K562 (cell line): ENCODE data around the gene KANK4. TPM values are rescaled to one million over a fixed set of nuclear protein-coding genes. Genes with fewer than 3 reads are reported as not detected.

Experiments used
- ATAC-seq: fragments of 200-7000 bp; cut with Tn5 transposase; 3 replicates; pipeline ENCODE4 v1.9.1; 2020; ENCODE audit warnings: moderate library complexity
- BruUV-seq: library from RNA; stranded (reverse); fragments of 400-500 nt; replicated peaks from 2 replicates; lab custom pipeline; 2021; lab: Mats Ljungman, UMichigan
- CTCF ChIA-PET: fragments of 300-600 bp; formaldehyde crosslinking; extraction: SDS; loops from one replicate; lab custom pipeline; 2021; ENCODE audit warnings: low intra/inter-chr PET ratio; lab: Yijun Ruan, JAX
- POLR2A ChIA-PET: fragments of 300-600, 350-650 bp; sonication (Branson Sonifier 250); formaldehyde crosslinking; extraction: SDS; loops from one replicate; lab custom pipeline; 2021; ENCODE audit warnings: antibody characterized with exemption, inconsistent platforms; lab: Yijun Ruan, JAX
- DNase-seq, 4 experiments: peaks; one replicate each; pipeline versions ENCODE4 v3.0.0 to v3.0.0-alpha.2; 2011 to 2018; ENCODE audit warnings: low spot score in 3 of 4, mixed read lengths in 3 of 4; ENCODE audit errors: extremely low read depth in 1 of 4
- FAIRE-seq: peaks from 2 replicates; lab custom pipeline; 2011; peaks lifted over from hg19 to GRCh38; lab: Jason Lieb, UNC
- H2AFZ ChIP-seq: 2 replicates; pipeline ENCODE4 v1.6.0; 2011; ENCODE audit warnings: low read depth, low read length, control low read depth, inconsistent platforms
- H3K27ac ChIP-seq: fragments of 200-600 bp; 3 replicates; pipeline ENCODE4 v1.8.0; 2011; ENCODE audit warnings: low read depth, mild to moderate bottlenecking, control low read depth, inconsistent platforms, low read length, moderate library complexity, mixed read lengths; ENCODE audit errors: extremely low read depth
- H3K27me3 ChIP-seq, 2 experiments: fragments of 300-600 bp in 1 of 2; 2 replicates in 1 of 2; 3 replicates in 1 of 2; pipeline versions ENCODE4 v1.6.0 to v1.8.0; 2011; ENCODE audit warnings: inconsistent platforms in 2 of 2, low read length in 2 of 2, mild to moderate bottlenecking in 1 of 2, mixed read lengths in 1 of 2, moderate library complexity in 1 of 2; ENCODE audit not compliant: control insufficient read depth in 2 of 2, insufficient read depth in 2 of 2
- H3K36me3 ChIP-seq: fragments of 300-600 bp; 3 replicates; pipeline ENCODE4 v1.8.0; 2011; ENCODE audit warnings: mild to moderate bottlenecking, low read length, inconsistent platforms; ENCODE audit not compliant: control insufficient read depth, insufficient read depth
- H3K4me1 ChIP-seq, 2 experiments: fragments of 200-600 bp in 1 of 2; replicated peaks in 1 of 2; 2 replicates in 1 of 2; 3 replicates in 1 of 2; pipeline versions ENCODE4 v1.5.1 to v1.8.0; 2011; ENCODE audit warnings: inconsistent platforms in 2 of 2, low read length in 2 of 2, mild to moderate bottlenecking in 1 of 2, mixed read lengths in 1 of 2, moderate library complexity in 1 of 2; ENCODE audit not compliant: control insufficient read depth in 2 of 2, insufficient read depth in 2 of 2
- H3K4me2 ChIP-seq: 2 replicates; pipeline ENCODE4 v1.6.1; 2011; ENCODE audit warnings: low read length, control low read depth, inconsistent platforms, mixed read lengths; ENCODE audit not compliant: insufficient read depth
- H3K4me3 ChIP-seq: fragments of 200-600 bp; sonication (generic), shearing (Covaris generic); 2 replicates; pipeline ENCODE4 v1.5.1; 2016; ENCODE audit warnings: control low read depth, inconsistent platforms
- H3K79me2 ChIP-seq: fragments of 200-600 bp; 3 replicates; pipeline ENCODE4 v1.8.0; 2011; ENCODE audit warnings: low read length, inconsistent platforms; ENCODE audit not compliant: control insufficient read depth, insufficient read depth
- H3K9ac ChIP-seq, 2 experiments: 2 replicates each; pipeline versions ENCODE4 v1.6.0 to v1.6.1; 2011; ENCODE audit warnings: low read depth in 2 of 2, low read length in 2 of 2, control low read depth in 1 of 2, inconsistent platforms in 1 of 2, mild to moderate bottlenecking in 1 of 2, mixed read lengths in 1 of 2; ENCODE audit not compliant: insufficient read depth in 1 of 2
- H3K9me1 ChIP-seq: one replicate; pipeline ENCODE4 v1.6.0; 2011; ENCODE audit warnings: inconsistent platforms, mild to moderate bottlenecking, low read length, moderate library complexity; ENCODE audit not compliant: control insufficient read depth, insufficient read depth
- H3K9me3 ChIP-seq: replicated peaks from 2 replicates; pipeline ENCODE4 v1.5.1; 2011; ENCODE audit warnings: low read depth, low read length, inconsistent platforms; ENCODE audit not compliant: control insufficient read depth, insufficient read depth
- H4K20me1 ChIP-seq: replicated peaks from 2 replicates; pipeline ENCODE4 v1.6.1; 2011; ENCODE audit warnings: low read length, inconsistent platforms, mixed read lengths; ENCODE audit not compliant: control insufficient read depth, insufficient read depth
- C11orf30 ChIP-seq: fragments of 450-650 bp; IDR thresholded peaks from 2 replicates; pipeline ENCODE4 v1.6.1; 2016; ENCODE audit warnings: low read depth, mild to moderate bottlenecking
- CEBPZ ChIP-seq: fragments of 150-350 bp; IDR thresholded peaks from 2 replicates; pipeline ENCODE4 v1.6.1; 2014; ENCODE audit warnings: low read depth, mild to moderate bottlenecking, low read length, borderline replicate concordance
- CREB5 ChIP-seq: fragments of 250-450 bp; sonication (Bioruptor Pico); IDR thresholded peaks from 2 replicates; pipeline ENCODE4 v1.5.0; 2020; ENCODE audit warnings: mild to moderate bottlenecking
- DDX20 ChIP-seq: fragments of 450-650 bp; IDR thresholded peaks from 2 replicates; pipeline ENCODE4 v1.6.1; 2016; ENCODE audit warnings: missing genetic modification characterization, low read depth, mild to moderate bottlenecking, missing compliant biosample characterization, moderate library complexity
- EGR1 ChIP-seq: fragments of 450-650 bp; conservative IDR thresholded peaks from 2 replicates; pipeline ENCODE4 v1.6.1; 2017; ENCODE audit warnings: mild to moderate bottlenecking
- ELK3 ChIP-seq: fragments of 450-650 bp; formaldehyde crosslinking; IDR thresholded peaks from 2 replicates; pipeline ENCODE4 v1.4.0; 2020; ENCODE audit warnings: mild to moderate bottlenecking
- ETV5 ChIP-seq: sonication (generic); formaldehyde crosslinking; IDR thresholded peaks from 2 replicates; pipeline ENCODE4 v1.4.0; 2020; ENCODE audit warnings: low read depth, mild to moderate bottlenecking, missing genetic modification reagents
- KLF10 ChIP-seq: fragments of 250-450 bp; sonication (Bioruptor Pico); IDR thresholded peaks from 2 replicates; pipeline ENCODE4 v1.6.1; 2021; ENCODE audit warnings: matching md5 sums
- PTRF ChIP-seq: fragments of 450-650 bp; IDR thresholded peaks from 2 replicates; pipeline ENCODE4 v1.6.1; 2016; ENCODE audit warnings: mild to moderate bottlenecking, missing genetic modification characterization, missing compliant biosample characterization
- ZEB2 ChIP-seq: fragments of 450-650 bp; IDR thresholded peaks from 2 replicates; pipeline ENCODE4 v1.6.1; 2016
- ZNF146 ChIP-seq: IDR thresholded peaks from one replicate; pipeline ENCODE4 v1.6.1; 2018; ENCODE audit warnings: missing compliant biosample characterization; ENCODE audit not compliant: unreplicated experiment
- ZNF507 ChIP-seq: conservative IDR thresholded peaks from 2 replicates; pipeline ENCODE4 v1.6.1; 2017; ENCODE audit warnings: missing genetic modification characterization, missing compliant biosample characterization
- WGBS: fragments of 100-300 bp; shearing (Covaris generic); methylation state at CpG from one replicate; pipeline ENCODE4 v1.1.6; 2016; ENCODE audit warnings: low coverage, mixed read lengths; ENCODE audit not compliant: insufficient coverage; ENCODE audit errors: missing lambda C conversion rate; 5-methylcytosine and 5-hydroxymethylcytosine counted together
- in situ Hi-C: fragments of 300-500 bp; cut with MboI; formaldehyde crosslinking; loops from 4 replicates; pipeline ENCODE4 v1.15.0; 2018; ENCODE audit warnings: inconsistent platforms, mixed read lengths
- intact Hi-C: fragments of 100-400 bp; cut with micrococcal nuclease; formaldehyde crosslinking; loops from 2 replicates; pipeline ENCODE4 v1.14.2; 2022
- polyA plus RNA-seq, 8 experiments: library from polyadenylated mRNA; depleted of rRNA in 4 of 8; stranded (reverse) in 5 of 8; unstranded in 3 of 8; fragments of >200 nt; fragmentation: Nextera tagmentation in 2 of 8; fragmentation: Illumina TruSeq in 1 of 8; extraction: Ambion mirVana in 2 of 8; extraction: Trizol in 1 of 8; gene quantifications; 2 replicates each; pipeline versions ENCODE4 v1.2.1 to v1.2.3, GENCODE V29; 2011 to 2014; ENCODE audit warnings: inconsistent platforms in 1 of 8, missing spikeins in 1 of 8
- total RNA-seq, 7 experiments: library from RNA; depleted of rRNA in 6 of 7; stranded (reverse); fragments of >200 nt in 6 of 7; fragmentation: Illumina TruSeq in 2 of 7; extraction: Trizol in 2 of 7; gene quantifications; 2 replicates each; pipeline versions ENCODE4 v1.2.1 to v1.2.3, GENCODE V29; 2011 to 2021; ENCODE audit warnings: low replicate concordance in 1 of 7
- TF ChIP-seq, protein P1 (sequence below): fragments of 250-450 bp; sonication (Bioruptor Pico); IDR thresholded peaks from 2 replicates; pipeline ENCODE4 v1.5.0; 2021

The KANK4 gene
- total and polyA plus RNA-seq, 9 of the 15 experiments (the other 6 are each of a cell fraction or from before 2014, with no cell fraction given): not detected

DNA sequence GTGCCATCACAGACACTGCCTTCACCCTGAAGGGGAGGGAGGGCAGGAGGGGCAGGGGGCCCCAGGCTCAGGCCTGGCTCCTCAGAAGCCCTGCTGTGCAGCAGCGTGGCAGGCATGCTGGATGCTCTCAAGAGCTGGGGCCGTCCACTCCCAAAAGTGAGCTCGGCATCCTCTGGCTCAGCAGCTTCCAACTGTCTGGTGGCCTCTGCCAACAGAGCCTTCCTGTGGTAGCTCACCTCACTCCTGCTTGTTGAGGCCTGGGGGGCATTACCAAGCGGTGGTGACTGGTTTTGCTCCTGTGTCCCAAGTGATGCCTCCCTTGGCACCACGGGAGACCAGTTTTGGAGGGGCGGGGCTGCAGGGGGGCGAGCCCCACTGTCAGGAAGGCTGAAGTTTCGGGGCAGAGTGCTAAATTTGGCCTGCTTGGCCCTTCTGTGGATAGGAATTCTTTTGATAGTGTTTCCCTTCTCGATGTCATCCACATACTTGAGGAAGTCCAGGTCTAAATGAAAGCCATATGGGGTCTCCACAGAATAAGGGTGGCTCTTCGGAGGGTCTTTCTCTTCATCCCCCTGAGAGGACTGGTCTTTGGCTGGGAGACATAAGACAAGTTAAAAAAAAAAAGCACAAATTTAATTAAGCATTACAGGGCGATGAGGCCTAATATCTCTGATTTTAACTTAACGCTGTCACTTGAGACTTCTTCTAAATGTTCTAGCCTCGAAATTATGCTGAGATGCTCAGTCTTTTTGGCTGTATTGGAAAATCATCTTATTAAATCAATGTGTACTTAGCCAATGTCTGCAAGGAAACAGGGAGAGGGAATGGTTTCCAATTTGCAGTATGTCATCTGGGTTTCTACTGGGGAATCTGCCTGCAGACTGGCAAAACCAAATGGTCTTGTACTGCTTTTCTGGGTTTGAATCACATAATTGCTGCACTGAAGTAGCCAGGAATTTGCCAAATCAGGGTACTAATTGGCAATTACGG lies 44.4 kb downstream of the KANK4 start:
- CTCF ChIA-PET: no interaction called here
- no peak for TF ChIP-seq ZEB2
- no peak for TF ChIP-seq KLF10 (CRISPR knock-in tag)
- no peak for TF ChIP-seq PTRF (tag)
- no peak for TF ChIP-seq CEBPZ
- TF ChIP-seq C11orf30: no peak
- no peak for TF ChIP-seq ZNF507
- no peak for TF ChIP-seq EGR1
- no peak for TF ChIP-seq ELK3 (CRISPR knock-in tag)
- TF ChIP-seq, protein P1, sequence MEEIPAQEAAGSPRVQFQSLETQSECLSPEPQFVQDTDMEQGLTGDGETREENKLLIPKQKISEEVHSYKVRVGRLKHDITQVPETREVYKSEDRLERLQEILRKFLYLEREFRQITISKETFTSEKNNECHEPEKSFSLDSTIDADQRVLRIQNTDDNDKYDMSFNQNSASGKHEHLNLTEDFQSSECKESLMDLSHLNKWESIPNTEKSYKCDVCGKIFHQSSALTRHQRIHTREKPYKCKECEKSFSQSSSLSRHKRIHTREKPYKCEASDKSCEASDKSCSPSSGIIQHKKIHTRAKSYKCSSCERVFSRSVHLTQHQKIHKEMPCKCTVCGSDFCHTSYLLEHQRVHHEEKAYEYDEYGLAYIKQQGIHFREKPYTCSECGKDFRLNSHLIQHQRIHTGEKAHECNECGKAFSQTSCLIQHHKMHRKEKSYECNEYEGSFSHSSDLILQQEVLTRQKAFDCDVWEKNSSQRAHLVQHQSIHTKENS (CRISPR knock-in tag): no peak
- no peak for TF ChIP-seq CREB5
- TF ChIP-seq DDX20 (tag): no peak
- no peak for TF ChIP-seq ETV5 (CRISPR knock-in tag)
- TF ChIP-seq ZNF146 (CRISPR knock-in tag): no peak

More for the DNA sequence above, 44.4 kb downstream of the KANK4 start:
- no peaks in the 10 kb centered on the region for H3K79me2 ChIP-seq
- H3K4me2 ChIP-seq: no peak overlapping the region
- H4K20me1 ChIP-seq: 0 out of 2 replicates have a peak, but pooled peaks cover 4% of the 10 kb centered on the region
- POLR2A ChIA-PET: interaction anchor here (2.3 kb wide), 1 partner anchor 9 kb away, joined by 8 read pairs; no protein-coding TSS in a partner anchor
- WGBS: 2% methylated on average over 12 of the region's 14 CpGs
- intact Hi-C loops (no loop called here), in situ Hi-C loops (no loop called here)
- no peaks in the 10 kb centered on the region for H3K9me1 ChIP-seq
- no peak overlapping the region for H3K27ac ChIP-seq
- no peak overlapping the region for H2AFZ ChIP-seq
- H3K27me3 ChIP-seq: peaks cover 0 to 34% of the 10 kb centered on the region in 2 experiments; a peak in 2 of 5 replicates
- H3K4me1 ChIP-seq: no peaks in the 10 kb centered on the region
- no peak for DNase-seq
- no peaks in the 10 kb centered on the region for H3K9me3 ChIP-seq
- no peak overlapping the region for H3K4me3 ChIP-seq
- no peak for ATAC-seq
- H3K36me3 ChIP-seq: no peaks in the 10 kb centered on the region
- no TSS peak for BruUV-seq
- FAIRE-seq: no peak
- no peak overlapping the region; a peak in 1 of 4 replicates for H3K9ac ChIP-seq
